ENCODE results near the gene TTC12. TPM values are rescaled to one million over a fixed set of nuclear protein-coding genes. Genes with fewer than 3 reads are reported as not detected.

The TTC12 gene
- polyA plus RNA-seq, 3 donors, result 3.0 to 5.2 (median 4.9) TPM

- H3K27ac ChIP-seq (ENCODE audit: low read depth, low read length), result no peak overlapping the region
- WGBS, 3 donors, result 61 to 81% (median 69%) methylated on average over 3 of the region's 3 CpGs
Measured at GRCh38 chr11:113392236-113392921, 78.0 kb downstream of the TTC12 start.

DNA sequence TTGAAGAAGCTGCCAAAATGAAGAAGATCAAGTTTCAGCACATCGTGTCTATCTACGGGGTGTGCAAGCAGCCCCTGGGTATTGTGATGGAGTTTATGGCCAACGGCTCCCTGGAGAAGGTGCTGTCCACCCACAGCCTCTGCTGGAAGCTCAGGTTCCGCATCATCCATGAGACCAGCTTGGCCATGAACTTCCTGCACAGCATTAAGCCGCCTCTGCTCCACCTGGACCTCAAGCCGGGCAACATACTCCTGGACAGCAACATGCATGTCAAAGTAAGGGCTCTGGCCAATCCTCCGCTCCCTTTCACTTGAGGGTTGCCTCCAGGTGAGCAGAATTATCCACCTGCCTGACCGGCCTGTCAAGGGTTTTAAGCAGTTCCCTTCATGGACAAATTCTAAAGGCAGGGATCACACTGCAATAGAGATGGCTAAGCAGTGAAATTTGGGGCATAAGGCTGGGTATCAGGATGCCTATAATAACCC lies 79.2 kb downstream of the TTC12 start:
- no peak overlapping the region for H3K27ac ChIP-seq (ENCODE audit: low read depth, low read length)
- 69 to 84% (median 77%) methylated on average over 8 of the region's 8 CpGs for WGBS, 3 donors

DNA sequence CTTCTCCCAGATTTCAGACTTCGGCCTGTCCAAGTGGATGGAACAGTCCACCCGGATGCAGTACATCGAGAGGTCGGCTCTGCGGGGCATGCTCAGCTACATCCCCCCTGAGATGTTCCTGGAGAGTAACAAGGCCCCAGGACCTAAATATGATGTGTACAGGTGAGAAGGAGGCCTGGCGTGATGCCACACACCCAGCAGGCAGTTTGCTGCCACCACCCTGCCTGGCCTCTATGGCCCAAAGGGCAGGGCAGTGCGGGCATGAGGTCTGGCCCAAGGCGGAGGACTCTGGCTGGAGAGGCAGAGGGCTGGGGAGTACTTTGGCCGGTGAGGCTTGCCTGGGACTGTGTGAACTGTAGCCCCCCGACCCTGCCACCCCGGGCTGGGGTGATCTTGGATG lies 80.5 kb downstream of the TTC12 start:
- WGBS, 3 donors, result 88 to 93% (median 93%) methylated on average over 11 of the region's 11 CpGs
- no peak overlapping the region for H3K27ac ChIP-seq (ENCODE audit: low read depth, low read length)

DNA sequence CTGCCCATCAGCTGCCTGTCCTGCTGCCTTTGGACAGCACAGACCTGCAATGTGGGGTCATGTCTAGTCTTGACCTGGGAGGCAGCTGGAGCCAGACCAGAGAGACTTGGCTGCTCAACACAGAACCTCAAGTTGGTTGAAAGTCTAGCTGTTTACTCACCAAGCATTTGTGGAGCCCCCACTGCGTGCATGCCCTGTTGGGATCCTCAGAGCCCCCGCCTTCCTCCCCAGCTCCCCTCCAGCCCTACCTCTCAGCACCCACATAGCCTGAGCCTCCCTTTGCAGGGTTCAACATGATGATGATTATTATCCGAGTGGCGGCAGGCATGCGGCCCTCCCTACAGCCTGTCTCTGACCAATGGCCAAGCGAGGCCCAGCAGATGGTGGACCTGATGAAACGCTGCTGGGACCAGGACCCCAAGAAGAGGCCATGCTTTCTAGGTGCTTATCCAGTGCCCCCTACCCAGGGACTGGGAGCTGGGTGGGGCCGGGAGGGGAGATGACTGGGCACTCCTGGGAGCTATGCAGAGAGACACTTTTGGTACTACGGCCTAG lies 81.5 kb downstream of the TTC12 start:
- no peak overlapping the region for H3K27ac ChIP-seq (ENCODE audit: low read depth, low read length)
- 91 to 93% (median 91%) methylated on average over 9 of the region's 9 CpGs for WGBS, 3 donors

DNA sequence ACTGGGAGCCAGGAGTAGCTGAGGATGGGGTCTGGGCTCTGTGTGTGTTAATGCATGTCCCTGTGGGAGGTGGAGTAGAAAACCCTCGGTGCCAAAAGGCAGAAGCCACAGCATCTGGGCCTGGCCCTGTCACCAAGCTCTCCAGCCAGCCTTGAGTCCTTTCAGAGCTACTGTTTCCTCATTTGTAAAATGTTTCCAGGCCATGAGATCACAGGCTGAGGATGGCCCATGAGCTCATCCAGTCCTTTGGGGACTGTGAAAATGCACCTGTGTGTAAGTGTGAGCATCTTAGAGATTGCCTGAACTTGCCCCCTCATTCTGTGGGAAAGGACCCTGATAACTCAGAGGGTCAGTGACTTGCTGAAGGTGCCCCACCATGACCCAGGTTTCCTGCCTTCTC lies 82.3 kb downstream of the TTC12 start:
- no peak overlapping the region for H3K27ac ChIP-seq (ENCODE audit: low read depth, low read length)
- 40 to 84% (median 50%) methylated on average over 1 of the region's 1 CpG for WGBS, 3 donors

GRCh38 chr11:113397212-113397611 lies 82.8 kb downstream of the TTC12 start:
- H3K27ac ChIP-seq (ENCODE audit: low read depth, low read length), result no peak overlapping the region
- WGBS, 3 donors, result 76 to 96% (median 80%) methylated on average over 7 of the region's 7 CpGs

DNA sequence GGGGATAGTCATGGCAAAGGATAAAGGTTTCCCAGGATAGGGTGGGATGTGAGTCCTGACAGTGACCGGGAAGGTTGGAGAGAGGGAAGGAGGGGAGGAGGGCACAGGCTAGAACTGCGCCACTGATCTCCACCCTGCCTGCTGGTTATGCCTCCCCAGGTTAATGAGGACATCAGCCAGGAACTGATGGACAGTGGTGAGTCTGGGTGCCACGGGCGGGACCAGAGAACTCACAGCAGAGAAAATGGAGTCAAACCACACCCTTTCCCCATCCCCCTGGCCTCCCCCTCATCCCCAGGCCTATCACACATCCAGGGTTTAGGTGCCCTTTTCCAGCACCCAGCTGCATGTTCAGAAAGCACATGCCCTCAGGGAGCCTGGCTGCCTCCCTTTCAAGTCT lies 83.4 kb downstream of the TTC12 start:
- H3K27ac ChIP-seq (ENCODE audit: low read depth, low read length), result no peak overlapping the region
- 92 to 94% (median 93%) methylated on average over 4 of the region's 4 CpGs for WGBS, 3 donors

DNA sequence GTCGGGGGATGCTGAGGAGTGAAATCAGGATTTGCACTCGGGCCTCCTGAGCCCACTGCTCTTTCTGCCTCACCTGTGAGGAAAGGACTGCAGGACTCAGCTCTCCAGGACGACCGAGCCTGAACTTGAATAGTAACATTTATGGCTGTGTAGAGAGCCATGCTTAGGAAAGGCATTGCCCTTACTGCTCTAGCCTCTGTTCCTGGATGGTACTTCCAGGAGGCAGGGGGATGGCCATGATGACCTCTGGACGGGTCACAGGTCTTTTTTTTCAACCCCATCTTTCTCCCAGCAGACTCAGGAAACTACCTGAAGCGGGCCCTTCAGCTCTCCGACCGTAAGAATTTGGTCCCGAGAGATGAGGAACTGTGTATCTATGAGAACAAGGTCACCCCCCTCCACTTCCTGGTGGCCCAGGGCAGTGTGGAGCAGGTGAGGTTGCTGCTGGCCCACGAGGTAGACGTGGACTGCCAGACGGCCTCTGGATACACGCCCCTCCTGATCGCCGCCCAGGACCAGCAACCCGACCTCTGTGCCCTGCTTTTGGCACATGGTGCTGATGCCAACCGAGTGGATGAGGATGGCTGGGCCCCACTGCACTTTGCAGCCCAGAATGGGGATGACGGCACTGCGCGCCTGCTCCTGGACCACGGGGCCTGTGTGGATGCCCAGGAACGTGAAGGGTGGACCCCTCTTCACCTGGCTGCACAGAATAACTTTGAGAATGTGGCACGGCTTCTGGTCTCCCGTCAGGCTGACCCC lies 84.5 kb downstream of the TTC12 start:
- H3K27ac ChIP-seq (ENCODE audit: low read depth, low read length), result no peak overlapping the region
- 85 to 89% (median 86%) methylated on average over 24 of the region's 24 CpGs for WGBS, 3 donors

- 66 to 73% (median 71%) methylated on average over 5 of the region's 5 CpGs for WGBS, 3 donors
- H3K27ac ChIP-seq (ENCODE audit: low read depth, low read length), result no peak overlapping the region
Measured at GRCh38 chr11:113400631-113401230, 86.3 kb downstream of the TTC12 start.

DNA sequence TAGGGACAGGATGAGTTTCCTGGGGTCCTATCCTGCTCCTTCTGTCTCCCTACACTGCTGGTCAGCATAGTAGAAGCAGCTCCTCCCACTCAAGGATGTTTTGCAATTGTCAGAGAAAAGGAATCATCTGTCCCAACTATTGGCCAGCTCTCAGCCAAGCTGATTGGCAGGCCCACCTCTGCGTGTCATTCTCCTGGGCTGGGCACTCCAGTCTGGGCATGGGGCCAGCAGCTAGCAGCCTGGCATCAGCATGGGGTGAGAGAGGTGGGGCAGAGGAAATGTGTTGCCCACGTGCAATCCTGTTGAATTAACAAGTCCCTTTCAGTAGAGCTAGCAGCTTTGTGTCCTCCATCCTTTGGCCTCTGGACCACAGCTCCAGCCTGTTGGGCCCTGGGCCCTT lies 87.3 kb downstream of the TTC12 start:
- no peak overlapping the region for H3K27ac ChIP-seq (ENCODE audit: low read depth, low read length)
- 6 to 19% (median 15%) methylated on average over 2 of the region's 2 CpGs for WGBS, 3 donors

- 75 to 89% (median 83%) methylated on average over 7 of the region's 7 CpGs for WGBS, 3 donors
- no peak overlapping the region for H3K27ac ChIP-seq (ENCODE audit: low read depth, low read length)
Measured at GRCh38 chr11:113404859-113405430, 90.6 kb downstream of the TTC12 start.

DNA sequence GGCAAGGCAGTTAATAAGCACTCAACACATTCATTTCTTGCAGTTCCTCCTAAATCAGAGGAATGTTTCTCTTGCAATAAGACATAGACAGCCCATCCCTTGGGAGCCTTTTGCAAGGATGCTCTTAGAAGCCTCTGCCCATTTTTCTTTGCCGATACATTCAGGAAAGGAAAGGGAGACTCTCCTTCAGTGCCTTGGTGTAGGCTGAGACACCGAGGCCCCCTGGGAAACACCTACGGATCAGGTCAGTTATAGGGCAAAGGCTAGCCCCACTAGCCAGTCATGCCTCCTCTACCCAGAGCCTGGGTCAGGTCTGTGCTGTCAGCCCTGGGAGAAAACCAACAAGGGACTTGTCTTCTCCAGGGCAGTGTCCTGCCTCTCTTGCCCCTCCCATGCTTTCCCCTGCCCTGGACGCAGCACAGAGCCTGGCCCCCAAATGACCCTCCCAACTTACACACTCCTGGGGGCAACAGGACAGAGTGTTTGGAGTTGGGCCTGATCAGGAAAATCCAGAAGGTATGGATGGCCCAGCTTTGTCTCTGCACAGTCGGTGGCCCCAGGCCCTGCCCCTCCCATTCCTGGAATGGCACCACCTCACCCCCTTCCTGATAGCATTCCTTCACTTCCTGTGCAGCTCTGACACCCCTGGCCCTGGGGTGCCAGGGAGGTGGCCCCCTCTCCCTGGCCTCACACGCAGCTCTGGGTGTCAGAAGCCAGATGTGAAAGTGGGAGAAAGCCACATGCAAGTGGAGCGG lies 91.5 kb downstream of the TTC12 start:
- 61 to 71% (median 68%) methylated on average over 7 of the region's 7 CpGs for WGBS, 3 donors
- no peak overlapping the region for H3K27ac ChIP-seq (ENCODE audit: low read depth, low read length)

GRCh38 chr11:113407163-113407562 lies 92.8 kb downstream of the TTC12 start:
- no peak overlapping the region for H3K27ac ChIP-seq (ENCODE audit: low read depth, low read length)
- WGBS, 3 donors, result 68 to 79% (median 73%) methylated on average over 3 of the region's 3 CpGs

- 58 to 68% (median 61%) methylated on average over 9 of the region's 9 CpGs for WGBS, 3 donors
Measured at GRCh38 chr11:113408206-113408605, 93.8 kb downstream of the TTC12 start.

DNA sequence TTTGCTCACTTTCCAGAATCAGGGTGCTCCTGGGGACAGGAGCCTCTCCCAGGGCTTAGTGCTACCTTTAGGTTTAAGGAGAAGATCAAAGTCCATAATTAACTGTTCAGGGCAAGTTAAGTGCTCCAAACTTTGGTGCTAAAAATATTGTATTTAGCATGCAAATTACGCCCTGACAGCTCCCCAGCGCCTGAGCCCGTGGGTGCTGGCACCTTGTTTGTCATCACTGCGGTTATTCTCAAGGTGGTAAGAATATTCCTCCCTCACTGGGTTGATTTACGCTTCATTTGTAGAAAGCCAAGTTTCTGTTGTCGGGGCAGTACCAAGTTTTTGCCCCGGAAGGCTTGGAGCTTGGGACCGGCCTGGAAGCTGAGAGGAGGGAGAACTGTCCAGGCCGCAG lies 94.5 kb downstream of the TTC12 start:
- H3K27ac ChIP-seq (ENCODE audit: low read depth, low read length), result no peak overlapping the region
- 84 to 90% (median 84%) methylated on average over 9 of the region's 9 CpGs for WGBS, 3 donors

More at GRCh38 chr11:113408206-113408605, 93.8 kb downstream of the TTC12 start:
- H3K27ac ChIP-seq (ENCODE audit: low read depth, low read length), result no peak overlapping the region

GRCh38 chr11:113409526-113409925 lies 95.1 kb downstream of the TTC12 start:
- H3K27ac ChIP-seq (ENCODE audit: low read depth, low read length), result no peak overlapping the region
- WGBS, 3 donors, result 69 to 78% (median 75%) methylated on average over 3 of the region's 3 CpGs

DNA sequence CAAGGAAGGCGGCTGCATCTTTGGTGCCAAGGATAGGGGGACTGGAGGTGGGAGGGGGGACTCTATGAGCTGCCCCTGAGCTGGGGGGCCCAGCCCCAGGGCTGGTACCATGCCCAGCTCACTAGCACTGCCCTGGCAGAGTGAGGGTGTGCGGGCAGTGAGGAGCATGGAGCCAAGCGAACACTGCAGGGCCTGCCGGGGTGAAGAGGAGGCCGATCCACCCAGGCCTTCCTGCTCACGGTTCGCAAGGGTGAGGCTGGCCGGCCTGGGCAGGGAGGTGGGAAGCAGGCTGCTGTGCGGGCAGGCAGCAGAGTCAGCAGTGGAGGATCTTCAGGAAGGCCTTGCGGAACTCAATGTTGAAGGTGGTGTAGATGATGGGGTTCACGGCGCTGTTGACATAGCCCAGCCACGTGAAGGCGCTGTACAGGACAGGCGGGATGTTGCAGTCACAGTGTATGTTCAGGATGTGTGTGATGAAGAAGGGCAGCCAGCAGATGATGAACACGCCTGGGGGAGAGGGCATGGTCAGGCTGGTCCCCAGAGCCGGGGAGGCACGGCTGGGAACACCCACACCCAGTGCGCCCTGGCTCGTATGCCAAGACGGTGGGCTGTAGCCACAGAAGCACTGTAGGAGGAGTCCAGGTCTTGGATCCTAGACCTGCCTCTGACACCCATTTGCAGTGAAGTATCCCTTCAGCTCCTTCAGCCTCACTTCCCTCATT lies 96.2 kb downstream of the TTC12 start:
- 85 to 92% (median 90%) methylated on average over 21 of the region's 21 CpGs for WGBS, 3 donors
- no peak overlapping the region for H3K27ac ChIP-seq (ENCODE audit: low read depth, low read length)

Data from adipose tissue (tissue), 3 donors.